Stomach (tissue), 4 donors: ENCODE data around the gene ITM2B.

ENCODE experiments used
- POLR2A ChIP-seq, 4 donors: fragments of 450-650 bp; IDR thresholded peaks; one replicate each; pipeline ENCODE4 v1.6.1; 2016; ENCODE audit warnings: antibody characterized with exemption in 4 of 4, control low read depth in 2 of 4, mild to moderate bottlenecking in 1 of 4, moderate library complexity in 1 of 4
- POLR2AphosphoS5 ChIP-seq, 3 donors: sonication (generic); formaldehyde crosslinking; IDR thresholded peaks; one replicate each; pipeline ENCODE4 v1.6.1; 2016; ENCODE audit warnings: antibody characterized with exemption in 3 of 3
- TF ChIP-seq, protein P1 (sequence below), 7 experiments: fragments of 450-650 bp in 4 of 7; fragments of 200-600 bp in 3 of 7; sonication (generic) in 3 of 7; IDR thresholded peaks; one replicate each; pipeline ENCODE4 v1.5.1; 2016 to 2019; ENCODE audit warnings: antibody characterized with exemption in 7 of 7, control low read depth in 2 of 7, mild to moderate bottlenecking in 1 of 7

DNA sequence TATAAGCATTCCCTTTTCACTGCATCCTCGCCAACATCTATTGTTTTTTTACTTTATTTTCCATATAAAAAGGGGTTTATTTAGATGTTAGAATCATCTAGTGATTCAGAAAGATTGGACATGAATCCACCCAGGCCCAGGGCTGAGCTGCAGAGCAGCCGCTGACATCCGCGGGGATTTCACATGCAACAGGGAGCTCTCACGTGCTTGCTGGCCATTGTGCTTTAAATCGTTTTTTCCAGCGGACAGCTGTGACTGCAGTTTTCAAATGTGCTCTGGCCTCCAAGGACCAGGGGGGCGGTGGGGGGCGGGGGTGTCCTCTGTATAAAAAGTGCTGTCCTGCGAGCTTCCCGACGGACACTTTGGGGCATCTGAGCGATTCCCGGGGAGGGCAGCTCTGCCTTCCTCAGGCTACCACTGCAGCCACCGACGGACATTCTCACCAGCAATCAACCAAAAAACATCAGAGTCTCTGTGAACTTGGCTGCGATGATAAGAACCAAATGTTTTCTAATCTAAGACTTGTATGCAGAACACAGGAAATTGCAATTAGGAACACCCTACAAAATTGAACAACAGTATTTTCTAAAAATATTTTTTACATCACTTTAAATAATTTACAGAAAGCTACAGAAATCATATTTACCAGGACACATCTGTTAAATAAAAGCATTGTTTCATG, 83.1 kb downstream of the ITM2B start:
- TF ChIP-seq, protein P1, sequence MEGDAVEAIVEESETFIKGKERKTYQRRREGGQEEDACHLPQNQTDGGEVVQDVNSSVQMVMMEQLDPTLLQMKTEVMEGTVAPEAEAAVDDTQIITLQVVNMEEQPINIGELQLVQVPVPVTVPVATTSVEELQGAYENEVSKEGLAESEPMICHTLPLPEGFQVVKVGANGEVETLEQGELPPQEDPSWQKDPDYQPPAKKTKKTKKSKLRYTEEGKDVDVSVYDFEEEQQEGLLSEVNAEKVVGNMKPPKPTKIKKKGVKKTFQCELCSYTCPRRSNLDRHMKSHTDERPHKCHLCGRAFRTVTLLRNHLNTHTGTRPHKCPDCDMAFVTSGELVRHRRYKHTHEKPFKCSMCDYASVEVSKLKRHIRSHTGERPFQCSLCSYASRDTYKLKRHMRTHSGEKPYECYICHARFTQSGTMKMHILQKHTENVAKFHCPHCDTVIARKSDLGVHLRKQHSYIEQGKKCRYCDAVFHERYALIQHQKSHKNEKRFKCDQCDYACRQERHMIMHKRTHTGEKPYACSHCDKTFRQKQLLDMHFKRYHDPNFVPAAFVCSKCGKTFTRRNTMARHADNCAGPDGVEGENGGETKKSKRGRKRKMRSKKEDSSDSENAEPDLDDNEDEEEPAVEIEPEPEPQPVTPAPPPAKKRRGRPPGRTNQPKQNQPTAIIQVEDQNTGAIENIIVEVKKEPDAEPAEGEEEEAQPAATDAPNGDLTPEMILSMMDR (IDR thresholded peaks at IDR 0.05) = no peak
- TF ChIP-seq POLR2A (IDR thresholded peaks at IDR 0.05) (no peak), POLR2AphosphoS5 (IDR thresholded peaks at IDR 0.05) (no peak)
